GM23248 (cell line): ENCODE results near the gene SLC6A11. TPM values are rescaled to one million over a fixed set of nuclear protein-coding genes. Genes with fewer than 3 reads are reported as not detected.

Experiments used
- DNase-seq: peaks from one replicate; pipeline ENCODE4 v3.0.0-alpha.2; 2015
- H2AFZ ChIP-seq: fragments of 200-600 bp; sonication (generic); 2 replicates; pipeline ENCODE4 v1.6.1; 2016; ENCODE audit warnings: antibody characterized with exemption
- H3F3A ChIP-seq: fragments of 200-600 bp; sonication (generic); 2 replicates; pipeline ENCODE4 v1.6.1; 2016; ENCODE audit warnings: mild to moderate bottlenecking, antibody characterized with exemption, mixed run types; ENCODE audit not compliant: insufficient read depth
- H3K27ac ChIP-seq: fragments of 200-600 bp; sonication (generic); 2 replicates; pipeline ENCODE4 v1.5.1; 2016; ENCODE audit warnings: mild to moderate bottlenecking
- H3K27me3 ChIP-seq: fragments of 200-600 bp; sonication (generic); replicated peaks from 2 replicates; pipeline ENCODE4 v1.6.1; 2016; ENCODE audit warnings: mild to moderate bottlenecking; ENCODE audit not compliant: insufficient read depth
- H3K36me3 ChIP-seq: fragments of 200-600 bp; sonication (generic); 2 replicates; pipeline ENCODE4 v1.6.1; 2016; ENCODE audit warnings: low read depth, mild to moderate bottlenecking
- H3K4me1 ChIP-seq: fragments of 200-600 bp; sonication (generic); 2 replicates; pipeline ENCODE4 v1.6.1; 2016; ENCODE audit warnings: mild to moderate bottlenecking; ENCODE audit not compliant: insufficient read depth
- H3K4me2 ChIP-seq: fragments of 200-600 bp; sonication (generic); one replicate; pipeline ENCODE4 v1.6.1; 2016; ENCODE audit warnings: mild to moderate bottlenecking; ENCODE audit not compliant: unreplicated experiment
- H3K4me3 ChIP-seq: fragments of 200-600 bp; sonication (generic); 2 replicates; pipeline ENCODE4 v1.5.1; 2016; ENCODE audit warnings: mild to moderate bottlenecking
- H3K79me2 ChIP-seq: fragments of 200-600 bp; sonication (generic); 2 replicates; pipeline ENCODE4 v1.6.1; 2016; ENCODE audit warnings: mild to moderate bottlenecking; ENCODE audit not compliant: insufficient read depth
- H3K9ac ChIP-seq: fragments of 200-600 bp; sonication (generic); 2 replicates; pipeline ENCODE4 v1.6.1; 2016; ENCODE audit warnings: mild to moderate bottlenecking
- H3K9me2 ChIP-seq: fragments of 200-600 bp; sonication (generic); 2 replicates; pipeline ENCODE4 v1.6.1; 2016; ENCODE audit warnings: mixed run types, mild to moderate bottlenecking, moderate library complexity; ENCODE audit not compliant: insufficient read depth
- H3K9me3 ChIP-seq: fragments of 200-600 bp; sonication (generic); one replicate; pipeline ENCODE4 v1.6.1; 2017; ENCODE audit warnings: low read depth
- H4K20me1 ChIP-seq: fragments of 200-600 bp; sonication (generic); 2 replicates; pipeline ENCODE4 v1.6.0; 2016; ENCODE audit not compliant: insufficient read depth
- EZH2 ChIP-seq: fragments of 200-600 bp; sonication (generic); IDR thresholded peaks from 2 replicates; pipeline ENCODE4 v1.6.1; 2018; ENCODE audit warnings: antibody characterized with exemption, mild to moderate bottlenecking; ENCODE audit not compliant: insufficient read depth, poor library complexity, severe bottlenecking
- EZH2phosphoT487 ChIP-seq: fragments of 200-600 bp; sonication (generic); IDR thresholded peaks from 2 replicates; pipeline ENCODE4 v1.6.1; 2018; ENCODE audit warnings: antibody characterized with exemption, moderate library complexity, mild to moderate bottlenecking, low read depth; ENCODE audit not compliant: insufficient read depth
- WGBS, 2 experiments: methylation state at CpG; one replicate each; pipeline ENCODE4 v1.1.6; 2015 to 2017; ENCODE audit warnings: low lambda C conversion rate in 2 of 2, low coverage in 1 of 2; ENCODE audit errors: missing lambda C conversion rate in 2 of 2; 5-methylcytosine and 5-hydroxymethylcytosine counted together
- in situ Hi-C: fragments of 300-500 bp; cut with MboI; formaldehyde crosslinking; loops from 2 replicates; pipeline ENCODE4 v1.15.0; 2020
- polyA plus RNA-seq: library from polyadenylated mRNA; unstranded; fragments of >200 nt; fragmentation: Nextera tagmentation; extraction: Ambion mirVana; gene quantifications from 2 replicates; pipeline ENCODE4 v1.2.1, GENCODE V29; 2016
- total RNA-seq: library from RNA; depleted of rRNA; stranded (reverse); fragments of >200 nt; shearing (Covaris generic); gene quantifications from 2 replicates; pipeline ENCODE4 v1.2.3, GENCODE V29; 2014

The SLC6A11 gene
- total and polyA plus RNA-seq, 2 experiments from 2014 or later: not detected

- Histone ChIP-seq H3K9me2 (no peaks in the 10 kb centered on the region), H3F3A (no peaks in the 10 kb centered on the region), H3K4me2 (no peak overlapping the region), H2AFZ (no peak overlapping the region), H3K9me3 (no peaks in the 10 kb centered on the region), H3K36me3 (no peaks in the 10 kb centered on the region), H3K4me1 (no peaks in the 10 kb centered on the region), H3K4me3 (no peak overlapping the region), H3K27ac (no peak overlapping the region), H3K27me3 (no peaks in the 10 kb centered on the region), H3K9ac (no peak overlapping the region), H3K79me2 (no peaks in the 10 kb centered on the region), H4K20me1 (no peaks in the 10 kb centered on the region)
- in situ Hi-C loops: no loop called here
- TF ChIP-seq EZH2phosphoT487: no peak
- no peak for TF ChIP-seq EZH2
- 14 to 18% methylated on average over 3 of the region's 3 CpGs for WGBS, 2 experiments
- DNase-seq: no peak
Observed at GRCh38 chr3:10875914-10876313, 59.9 kb downstream of the SLC6A11 start.

- Histone ChIP-seq H4K20me1 (no peaks in the 10 kb centered on the region), H3K79me2 (no peaks in the 10 kb centered on the region), H3K9ac (no peak overlapping the region), H3K4me3 (no peak overlapping the region), H3K27me3 (no peaks in the 10 kb centered on the region), H3K4me2 (no peak overlapping the region), H3K27ac (no peak overlapping the region), H3K36me3 (no peaks in the 10 kb centered on the region), H3K9me2 (no peaks in the 10 kb centered on the region), H2AFZ (no peak overlapping the region), H3K4me1 (no peaks in the 10 kb centered on the region), H3F3A (no peaks in the 10 kb centered on the region), H3K9me3 (no peaks in the 10 kb centered on the region)
- in situ Hi-C loops: no loop called here
- WGBS, 2 experiments: 0 to 44% methylated on average over 1 to 4 of the region's 4 CpGs
- DNase-seq: no peak
- TF ChIP-seq EZH2phosphoT487 (no peak), EZH2 (no peak)
Observed at GRCh38 chr3:10876661-10877060, 60.6 kb downstream of the SLC6A11 start.

GRCh38 chr3:10882851-10883250, 66.8 kb downstream of the SLC6A11 start:
- Histone ChIP-seq H3K27me3 (peaks cover 7% of the 10 kb centered on the region), H3K79me2 (no peaks in the 10 kb centered on the region), H4K20me1 (no peaks in the 10 kb centered on the region), H3K27ac (no peak overlapping the region), H3K4me2 (no peak overlapping the region), H3K36me3 (no peaks in the 10 kb centered on the region), H3K9me2 (no peaks in the 10 kb centered on the region), H3K9me3 (no peaks in the 10 kb centered on the region), H3K4me1 (no peaks in the 10 kb centered on the region), H2AFZ (no peak overlapping the region), H3F3A (no peaks in the 10 kb centered on the region), H3K9ac (no peak overlapping the region), H3K4me3 (no peak overlapping the region)
- DNase-seq: no peak
- in situ Hi-C loops: no loop called here
- TF ChIP-seq EZH2phosphoT487: no peak
- TF ChIP-seq EZH2: no peak
- WGBS, 2 experiments: 34 to 35% methylated on average over 8 to 14 of the region's 14 CpGs

- no peaks in the 10 kb centered on the region for H3K79me2 ChIP-seq
- no peak for TF ChIP-seq EZH2
- TF ChIP-seq EZH2phosphoT487: no peak
- no peaks in the 10 kb centered on the region for H3K36me3 ChIP-seq
- H3K9me2 ChIP-seq: no peaks in the 10 kb centered on the region
- WGBS, 2 experiments: 32 to 41% methylated on average over 7 of the region's 7 CpGs
- no peaks in the 10 kb centered on the region for H3K4me1 ChIP-seq
- no peak overlapping the region for H3K4me2 ChIP-seq
- peak; percentile 13 for DNase-seq
- no peak overlapping the region for H3K27ac ChIP-seq
- in situ Hi-C loops: no loop called here
- H2AFZ ChIP-seq: no peak overlapping the region
- no peak overlapping the region for H3K9ac ChIP-seq
- H3K4me3 ChIP-seq: no peak overlapping the region
- peaks cover 7% of the 10 kb centered on the region for H3K27me3 ChIP-seq
- H3F3A ChIP-seq: no peaks in the 10 kb centered on the region
- H4K20me1 ChIP-seq: no peaks in the 10 kb centered on the region
- H3K9me3 ChIP-seq: no peaks in the 10 kb centered on the region
Observed at GRCh38 chr3:10883478-10884234, 67.6 kb downstream of the SLC6A11 start.
